Large intestine (tissue), 12 donors: Measurements from ENCODE around the gene KRT2. TPM values are rescaled to one million over a fixed set of nuclear protein-coding genes. Genes with fewer than 3 reads are reported as not detected.

ENCODE experiments used
- DNase-seq, 2 donors: peaks; one replicate each; pipeline versions ENCODE4 v3.0.0 to v3.0.0-alpha.2; 2013
- H3K27ac ChIP-seq: one replicate; pipeline ENCODE4 v1.5.1; 2013; ENCODE audit warnings: low read length
- H3K27me3 ChIP-seq: 2 replicates; pipeline ENCODE4 v1.6.1; 2013; ENCODE audit warnings: low read length; ENCODE audit not compliant: control insufficient read depth, insufficient read depth
- H3K36me3 ChIP-seq: 2 replicates; pipeline ENCODE4 v1.6.1; 2013; ENCODE audit warnings: low read length; ENCODE audit not compliant: control insufficient read depth, insufficient read depth
- H3K4me1 ChIP-seq: one replicate; pipeline ENCODE4 v1.6.1; 2013; ENCODE audit warnings: low read length; ENCODE audit not compliant: control insufficient read depth, insufficient read depth
- H3K4me3 ChIP-seq: one replicate; pipeline ENCODE4 v1.5.1; 2013; ENCODE audit warnings: low read length
- H3K9me3 ChIP-seq: one replicate; pipeline ENCODE4 v1.6.1; 2013; ENCODE audit warnings: mild to moderate bottlenecking, low read depth, low read length, moderate library complexity; ENCODE audit not compliant: control insufficient read depth
- WGBS: methylation state at CpG from one replicate; pipeline ENCODE4 v1.1.5; 2013; ENCODE audit warnings: low lambda C conversion rate; ENCODE audit not compliant: insufficient coverage; 5-methylcytosine and 5-hydroxymethylcytosine counted together
- long read RNA-seq, 11 donors: transcript quantifications; one replicate each; lab custom pipeline, GENCODE V29; 2026
- polyA plus RNA-seq: library from polyadenylated mRNA; unstranded; fragments of 120-200 nt; gene quantifications from one replicate; pipeline ENCODE4 v1.2.1, GENCODE V29; 2013

KRT2 gene
- 0.54 TPM for polyA plus RNA-seq
- long read RNA-seq, donor 1: 0 reads
- long read RNA-seq, donor 2: 0 reads
- long read RNA-seq, donor 3: 0 reads
- long read RNA-seq, donor 4: 0 reads
- long read RNA-seq, donor 5: 0 reads
- long read RNA-seq, donor 6: 0 reads
- long read RNA-seq, donor 7: 0 reads
- long read RNA-seq, donor 8: 0 reads
- long read RNA-seq, donor 9: 0 reads
- long read RNA-seq, donor 10: 0 reads
- long read RNA-seq, donor 11: 0 reads

GRCh38 chr12:52651726-52652261, at the start of gene KRT2:
TSS of gene KRT2 (minus strand) at chr12:52652211. CDS start at chr12:52652142, 69 bp downstream.
- DNase-seq: no peak
- Histone ChIP-seq H3K27me3 (peaks cover 4% of the 10 kb centered on the region), H3K9me3 (peaks cover 3% of the 10 kb centered on the region), H3K4me3 (no peak within 1 kb of the TSS), H3K36me3 (no peaks in the 10 kb centered on the region), H3K27ac (no peak within 1 kb of the TSS), H3K4me1 (peaks cover 2% of the 10 kb centered on the region)
- WGBS: no CpG with 5 or more reads among the region's 16 CpGs

GRCh38 chr12:52701281-52701680, 49.3 kb upstream of the KRT2 start:
- Histone ChIP-seq H3K27ac (no peak overlapping the region), H3K4me3 (no peak overlapping the region), H3K36me3 (no peaks in the 10 kb centered on the region), H3K27me3 (peaks cover 8% of the 10 kb centered on the region), H3K4me1 (no peaks in the 10 kb centered on the region), H3K9me3 (no peaks in the 10 kb centered on the region)
- DNase-seq: no peak
- no CpG with 5 or more reads among the region's 12 CpGs for WGBS

DNA sequence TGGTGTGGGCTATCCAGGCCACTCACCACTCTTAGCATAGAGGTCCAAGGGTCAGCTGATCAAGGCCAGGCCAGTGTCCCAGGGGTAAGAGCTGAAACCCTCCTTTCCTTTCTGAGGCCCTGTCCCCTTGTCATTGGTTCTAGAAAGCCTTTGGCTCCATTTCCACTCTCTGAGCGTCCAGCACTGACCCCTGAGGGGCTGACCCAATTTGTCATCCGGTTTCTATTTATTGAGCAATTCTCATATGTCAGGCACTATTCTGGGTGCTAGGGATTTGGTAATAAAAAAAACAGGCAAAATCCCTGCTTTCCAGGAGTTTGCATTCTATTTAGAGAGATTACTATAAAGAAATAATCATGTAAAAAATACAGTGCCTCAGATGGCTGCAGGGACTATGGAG, 47.9 kb upstream of the KRT2 start:
- DNase-seq: no peak
- no peak overlapping the region for H3K4me3 ChIP-seq
- no peaks in the 10 kb centered on the region for H3K9me3 ChIP-seq
- no CpG with 5 or more reads among the region's 2 CpGs for WGBS
- H3K27ac ChIP-seq: no peak overlapping the region
- H3K36me3 ChIP-seq: no peaks in the 10 kb centered on the region
- H3K27me3 ChIP-seq: peaks cover 16% of the 10 kb centered on the region
- H3K4me1 ChIP-seq: no peaks in the 10 kb centered on the region

DNA sequence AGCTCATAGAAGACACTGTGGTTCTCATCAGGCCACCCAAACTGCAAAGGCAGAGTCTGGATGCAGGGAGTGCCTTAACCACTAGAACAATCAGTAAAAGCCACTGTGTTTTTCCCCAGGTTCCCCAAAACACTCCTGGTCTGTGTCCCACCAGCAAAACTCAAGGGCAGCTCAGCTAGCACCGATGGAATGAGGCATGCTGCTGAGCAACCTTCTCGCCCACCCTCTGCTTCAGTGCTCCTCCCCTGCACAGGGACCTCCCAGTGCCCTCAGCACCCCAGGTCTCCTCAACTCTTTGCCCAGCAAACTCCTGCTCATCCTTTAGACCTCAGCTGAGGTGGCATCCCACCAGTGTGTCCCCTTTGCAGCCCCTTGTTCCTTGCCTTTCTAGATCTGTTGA, 47.4 kb upstream of the KRT2 start:
- Histone ChIP-seq H3K27ac (no peak overlapping the region), H3K36me3 (no peaks in the 10 kb centered on the region), H3K4me3 (no peak overlapping the region), H3K4me1 (no peaks in the 10 kb centered on the region), H3K27me3 (peaks cover 22% of the 10 kb centered on the region), H3K9me3 (no peaks in the 10 kb centered on the region)
- WGBS: no CpG with 5 or more reads among the region's 2 CpGs
- DNase-seq: no peak

DNA sequence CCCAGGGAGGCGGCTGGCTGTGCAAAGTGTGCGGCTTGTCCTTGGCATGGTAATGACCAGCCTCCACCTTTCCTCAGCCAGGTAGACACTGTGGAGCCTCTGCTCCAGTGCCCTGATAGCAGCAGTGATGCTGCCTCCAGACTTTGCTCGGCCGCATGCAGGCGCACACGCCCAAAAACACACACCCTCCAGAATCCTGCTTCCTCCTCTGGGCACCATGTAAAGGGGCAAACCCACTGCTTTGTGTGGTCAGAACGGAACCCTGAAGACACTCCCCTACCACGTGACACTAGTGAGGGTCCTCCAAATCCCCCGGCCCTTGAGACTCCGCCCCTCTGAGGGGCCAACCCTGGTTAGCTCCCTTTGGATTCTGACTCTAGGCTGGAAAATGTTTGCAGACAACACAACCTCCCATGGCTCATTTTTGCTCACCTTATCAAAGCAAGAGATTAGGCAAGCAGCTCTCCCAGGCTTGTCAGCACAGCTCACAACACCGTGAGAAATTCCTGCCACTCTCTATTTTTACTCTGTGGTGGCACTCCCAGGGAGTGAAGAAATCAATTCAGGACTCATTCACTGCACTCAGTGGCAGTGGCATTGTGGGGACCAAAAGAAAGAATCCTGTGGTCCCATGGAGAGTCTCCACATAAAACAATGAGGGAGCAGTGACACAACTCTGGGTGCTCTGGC, 46.8 kb upstream of the KRT2 start:
- Histone ChIP-seq H3K27ac (no peak overlapping the region), H3K4me3 (no peak overlapping the region), H3K27me3 (peaks cover 22% of the 10 kb centered on the region), H3K36me3 (no peaks in the 10 kb centered on the region), H3K4me1 (no peaks in the 10 kb centered on the region), H3K9me3 (no peaks in the 10 kb centered on the region)
- peak in 1 of 2 donors; percentile 63 for DNase-seq
- WGBS: no CpG with 5 or more reads among the region's 11 CpGs

DNA sequence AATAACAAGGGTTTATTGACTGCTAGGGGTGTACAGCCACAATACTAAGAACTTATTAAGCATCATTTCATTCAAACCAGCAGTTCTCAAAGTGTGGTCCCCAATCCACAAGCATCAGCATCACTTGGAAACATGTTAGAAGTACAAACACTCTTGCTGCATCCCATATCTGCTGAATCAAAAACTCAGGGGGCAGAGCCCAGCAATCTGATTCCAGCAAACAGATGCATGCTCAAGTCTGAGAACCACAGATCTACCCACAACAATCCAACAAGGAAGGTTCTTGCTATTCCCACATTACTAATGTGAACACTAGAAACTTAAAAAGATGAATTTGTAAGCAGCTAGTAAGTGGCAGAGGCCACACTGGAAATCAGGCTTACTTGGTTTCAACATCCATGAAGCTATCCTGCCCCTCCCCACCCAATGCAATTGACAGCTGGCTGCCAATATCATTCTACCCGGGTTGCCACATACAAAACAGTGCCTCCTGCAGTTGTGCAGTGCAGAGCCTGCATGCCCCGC, 45.1 kb upstream of the KRT2 start:
- no CpG with 5 or more reads among the region's 2 CpGs for WGBS
- Histone ChIP-seq H3K36me3 (no peaks in the 10 kb centered on the region), H3K27me3 (peaks cover 32% of the 10 kb centered on the region), H3K9me3 (no peaks in the 10 kb centered on the region), H3K4me3 (no peak overlapping the region), H3K27ac (no peak overlapping the region), H3K4me1 (no peaks in the 10 kb centered on the region)
- no peak for DNase-seq

GRCh38 chr12:52696588-52696987, 44.6 kb upstream of the KRT2 start:
- no peaks in the 10 kb centered on the region for H3K36me3 ChIP-seq
- WGBS: no CpG with 5 or more reads among the region's 3 CpGs
- H3K4me3 ChIP-seq: no peak overlapping the region
- no peak overlapping the region for H3K27ac ChIP-seq
- no peak for DNase-seq
- no peaks in the 10 kb centered on the region for H3K4me1 ChIP-seq
- peaks cover 37% of the 10 kb centered on the region for H3K27me3 ChIP-seq
- H3K9me3 ChIP-seq: no peaks in the 10 kb centered on the region

GRCh38 chr12:52695039-52695438, 43.0 kb upstream of the KRT2 start:
- no peaks in the 10 kb centered on the region for H3K9me3 ChIP-seq
- no peaks in the 10 kb centered on the region for H3K36me3 ChIP-seq
- H3K27ac ChIP-seq: no peak overlapping the region
- no peak for DNase-seq
- no peak overlapping the region for H3K4me3 ChIP-seq
- WGBS: no CpG with 5 or more reads among the region's 3 CpGs
- peaks cover 53% of the 10 kb centered on the region for H3K27me3 ChIP-seq
- H3K4me1 ChIP-seq: peaks cover 2% of the 10 kb centered on the region

DNA sequence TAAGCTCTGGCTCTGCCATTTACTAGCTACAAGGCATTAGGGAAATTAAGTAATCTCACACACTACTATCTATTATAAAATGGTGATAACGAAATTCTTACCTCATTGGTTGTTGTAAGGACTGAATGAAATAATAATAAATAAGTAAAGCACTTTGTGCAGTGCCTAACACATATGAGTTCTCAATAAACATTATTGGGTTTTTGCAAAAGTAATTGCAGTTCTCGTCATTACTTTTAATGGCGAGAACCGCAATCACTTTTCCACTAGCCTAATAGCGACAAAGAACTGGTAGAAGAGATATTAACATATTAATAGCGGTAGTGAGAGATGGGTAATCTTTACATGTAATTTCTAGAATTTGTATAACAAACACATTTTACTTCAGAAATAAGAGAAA, 42.1 kb upstream of the KRT2 start:
- Histone ChIP-seq H3K4me1 (peaks cover 2% of the 10 kb centered on the region), H3K27ac (no peak overlapping the region), H3K9me3 (no peaks in the 10 kb centered on the region), H3K4me3 (no peak overlapping the region), H3K27me3 (peaks cover 59% of the 10 kb centered on the region), H3K36me3 (no peaks in the 10 kb centered on the region)
- WGBS: 100% methylated on average over 1 of the region's 6 CpGs
- no peak for DNase-seq

DNA sequence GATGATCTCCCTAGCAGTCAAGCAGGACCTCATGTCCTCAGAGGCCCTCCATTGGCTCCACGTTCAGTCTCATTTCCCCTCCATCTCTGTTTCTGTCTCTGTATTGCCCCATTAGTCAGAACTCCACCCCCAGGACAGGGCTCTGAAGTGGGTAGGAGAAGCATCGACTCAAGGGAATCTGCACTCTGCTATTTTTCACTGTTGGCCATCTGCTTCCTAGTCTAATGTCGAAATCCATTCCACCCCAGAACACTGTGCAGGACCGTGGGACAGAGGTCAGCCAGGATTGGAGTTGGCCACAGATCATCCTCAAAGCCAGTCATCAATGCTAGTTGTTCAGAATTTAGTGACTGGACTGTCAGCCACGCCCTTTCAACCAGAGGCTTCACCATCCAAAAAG, 41.2 kb upstream of the KRT2 start:
- Histone ChIP-seq H3K27me3 (peaks cover 64% of the 10 kb centered on the region), H3K9me3 (no peaks in the 10 kb centered on the region), H3K4me1 (peaks cover 2% of the 10 kb centered on the region), H3K36me3 (no peaks in the 10 kb centered on the region), H3K4me3 (no peak overlapping the region), H3K27ac (no peak overlapping the region)
- DNase-seq: no peak
- no CpG with 5 or more reads among the region's 5 CpGs for WGBS
